H1 (cell line): ENCODE data around the gene MAPK8IP2. TPM values are rescaled to one million over a fixed set of nuclear protein-coding genes. Genes with fewer than 3 reads are reported as not detected.

ENCODE experiments used
- CTCF ChIP-seq, 3 experiments: IDR thresholded peaks; 1 replicate in 2 of 3; 2 replicates in 1 of 3; pipeline versions ENCODE4 v1.5.1 to v1.6.1; 2011; ENCODE audit warnings: low read length in 3 of 3, mild to moderate bottlenecking in 3 of 3, inconsistent platforms in 2 of 3, low read depth in 1 of 3, moderate library complexity in 1 of 3; ENCODE audit not compliant: insufficient read depth in 1 of 3; ENCODE audit errors: control extremely low read depth in 1 of 3
- RNF2 ChIP-seq: fragments of 200-900, 300-1000 bp; sonication (generic); IDR thresholded peaks from 2 replicates; pipeline ENCODE4 v1.7.1; 2016; ENCODE audit warnings: borderline replicate concordance, low read depth, mild to moderate bottlenecking, antibody characterized with exemption, low read length; ENCODE audit not compliant: poor library complexity, severe bottlenecking; ENCODE audit errors: missing control alignments
- TAF1 ChIP-seq: IDR thresholded peaks from 2 replicates; pipeline ENCODE4 v1.6.1; 2011; ENCODE audit warnings: mild to moderate bottlenecking, low read depth, low read length
- polyA plus RNA-seq, 7 experiments: library from polyadenylated mRNA; depleted of rRNA in 3 of 7; stranded (reverse) in 5 of 7; unstranded in 2 of 7; fragments of >200 nt in 5 of 7; fragments of 200-250 nt in 2 of 7; gene quantifications; 1 replicate in 5 of 7; 2 replicates in 1 of 7; 4 replicates in 1 of 7; pipeline versions ENCODE4 v1.2.1 to v1.2.3, GENCODE V29; 2011 to 2013; ENCODE audit warnings: missing spikeins in 2 of 7, mixed read lengths in 2 of 7
- total RNA-seq: library from RNA; stranded (reverse); fragmentation: NEBNext Ultra II Directional; extraction: Animal tissue kit (Norgen Biotek cat#: 25700); gene quantifications from 2 replicates; pipeline ENCODE4 v1.2.1, GENCODE V29; 2021

Gene MAPK8IP2
- total and polyA plus RNA-seq, 2 of the 8 experiments (the other 6 are each of a cell fraction or from before 2014, with no cell fraction given) = 1.5 to 5.5 TPM

DNA sequence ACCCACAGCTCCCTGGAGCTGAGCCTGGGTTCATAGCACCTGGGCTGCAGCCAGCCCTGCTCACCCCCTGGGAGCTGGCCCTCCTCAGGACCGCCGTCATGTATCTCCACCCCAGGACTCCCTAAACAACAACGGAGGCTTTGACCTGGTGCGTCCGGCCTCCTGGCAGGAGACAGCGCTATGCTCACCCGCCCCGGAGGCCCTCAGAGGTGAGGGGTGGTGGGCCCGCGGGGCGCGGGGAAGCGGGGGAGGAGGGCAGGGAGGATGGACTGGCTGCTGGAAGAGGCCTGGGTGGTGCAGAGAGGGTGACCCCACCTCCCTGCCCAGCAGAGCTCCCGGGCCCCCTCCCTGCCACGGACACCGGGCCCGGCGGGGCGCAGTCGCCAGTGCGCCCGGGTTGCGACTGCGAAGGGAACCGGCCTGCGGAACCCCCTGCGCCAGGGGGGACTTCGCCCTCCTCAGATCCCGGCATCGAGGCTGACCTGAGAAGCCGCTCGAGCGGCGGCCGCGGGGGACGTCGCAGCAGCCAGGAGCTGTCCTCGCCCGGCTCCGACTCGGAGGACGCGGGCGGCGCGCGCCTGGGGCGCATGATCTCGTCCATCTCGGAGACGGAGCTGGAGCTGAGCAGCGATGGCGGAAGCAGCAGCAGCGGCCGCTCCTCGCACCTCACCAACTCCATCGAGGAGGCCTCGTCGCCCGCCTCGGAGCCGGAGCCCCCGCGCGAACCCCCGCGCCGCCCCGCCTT lies 3.1 kb downstream of the MAPK8IP2 start (continued):
- TF ChIP-seq CTCF (IDR thresholded peaks at IDR 0.05; ENCODE audit: control extremely low read depth in 1 of 3, insufficient read depth in 1 of 3, low read depth in 1 of 3, low read length in 3 of 3) (no peak), RNF2 (peak; percentile 37), TAF1 (no peak)
